GM12873 (cell line): ENCODE results near the gene KCNQ1OT1.

Source experiments
- TF ChIP-seq, protein P1 (sequence below): IDR thresholded peaks from 2 replicates; pipeline ENCODE4 v1.5.1; 2012; ENCODE audit warnings: low read depth, mild to moderate bottlenecking, moderate library complexity, low read length, control low read depth; ENCODE audit not compliant: insufficient read depth; ENCODE audit errors: missing control alignments

The KCNQ1OT1 gene

DNA sequence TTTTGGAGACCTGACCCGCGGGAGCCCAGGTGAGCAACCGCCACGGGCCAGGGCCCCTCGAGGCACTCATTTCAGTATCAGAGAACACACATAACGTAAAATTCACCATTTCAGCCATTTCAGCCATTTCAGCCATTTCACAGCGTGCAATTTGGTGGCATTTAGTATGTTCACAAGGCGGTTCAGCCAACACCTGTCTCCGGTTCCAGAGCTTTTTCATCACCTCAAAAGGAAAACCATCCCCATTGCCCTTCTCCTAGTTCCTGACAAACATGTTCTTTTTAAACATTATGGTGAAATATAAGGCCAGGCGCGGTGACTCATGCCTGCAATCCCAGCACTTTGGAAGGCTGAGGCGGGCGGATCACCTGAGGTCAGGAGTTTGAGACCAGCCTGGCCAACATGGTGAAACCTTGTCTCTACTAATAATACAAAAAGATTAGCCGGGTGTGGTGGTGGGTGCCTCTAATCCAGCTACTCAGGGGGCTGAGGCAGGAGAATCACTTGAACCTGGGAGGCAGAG is 135.7 kb downstream of the KCNQ1OT1 start:
- TF ChIP-seq, protein P1, sequence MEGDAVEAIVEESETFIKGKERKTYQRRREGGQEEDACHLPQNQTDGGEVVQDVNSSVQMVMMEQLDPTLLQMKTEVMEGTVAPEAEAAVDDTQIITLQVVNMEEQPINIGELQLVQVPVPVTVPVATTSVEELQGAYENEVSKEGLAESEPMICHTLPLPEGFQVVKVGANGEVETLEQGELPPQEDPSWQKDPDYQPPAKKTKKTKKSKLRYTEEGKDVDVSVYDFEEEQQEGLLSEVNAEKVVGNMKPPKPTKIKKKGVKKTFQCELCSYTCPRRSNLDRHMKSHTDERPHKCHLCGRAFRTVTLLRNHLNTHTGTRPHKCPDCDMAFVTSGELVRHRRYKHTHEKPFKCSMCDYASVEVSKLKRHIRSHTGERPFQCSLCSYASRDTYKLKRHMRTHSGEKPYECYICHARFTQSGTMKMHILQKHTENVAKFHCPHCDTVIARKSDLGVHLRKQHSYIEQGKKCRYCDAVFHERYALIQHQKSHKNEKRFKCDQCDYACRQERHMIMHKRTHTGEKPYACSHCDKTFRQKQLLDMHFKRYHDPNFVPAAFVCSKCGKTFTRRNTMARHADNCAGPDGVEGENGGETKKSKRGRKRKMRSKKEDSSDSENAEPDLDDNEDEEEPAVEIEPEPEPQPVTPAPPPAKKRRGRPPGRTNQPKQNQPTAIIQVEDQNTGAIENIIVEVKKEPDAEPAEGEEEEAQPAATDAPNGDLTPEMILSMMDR: no peak

DNA sequence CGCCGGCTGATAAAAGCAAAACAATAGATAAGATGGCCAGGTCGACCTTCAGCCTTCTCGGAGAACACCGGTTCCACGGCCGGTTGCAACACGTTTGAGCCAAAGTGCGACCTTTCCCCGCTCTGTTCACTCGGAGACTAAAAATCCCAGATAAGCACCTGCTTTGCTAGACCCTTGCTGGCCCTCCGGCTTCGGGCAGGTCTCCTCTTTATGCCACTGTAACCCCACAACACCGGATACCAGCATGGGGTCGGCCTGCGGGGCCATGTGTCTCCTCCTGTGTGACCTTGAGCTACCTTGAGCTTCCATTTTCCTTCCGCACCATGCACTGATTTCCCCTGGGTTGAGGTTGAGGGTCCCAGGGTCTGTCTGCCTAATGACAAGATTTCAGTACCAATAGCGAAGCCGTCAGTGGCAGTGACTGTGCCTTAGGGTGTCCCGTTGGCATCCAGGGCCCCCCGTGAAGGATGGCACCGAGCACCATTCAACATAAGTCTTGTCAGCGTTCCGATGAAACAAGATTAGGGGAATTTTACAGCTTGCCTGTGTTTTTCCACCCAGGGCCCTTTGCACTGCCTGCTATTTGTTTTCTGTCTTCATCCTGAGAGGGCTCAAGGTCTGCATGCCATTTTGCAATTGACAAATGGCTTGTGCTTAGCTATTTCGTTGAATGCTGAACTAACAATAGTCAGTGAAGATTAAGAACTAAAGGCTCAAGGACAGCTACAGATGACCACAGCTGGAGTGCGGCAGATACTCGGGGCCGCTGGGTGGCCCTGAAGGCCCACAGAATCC is 136.4 kb downstream of the KCNQ1OT1 start:
- TF ChIP-seq, protein P1: no peak

DNA sequence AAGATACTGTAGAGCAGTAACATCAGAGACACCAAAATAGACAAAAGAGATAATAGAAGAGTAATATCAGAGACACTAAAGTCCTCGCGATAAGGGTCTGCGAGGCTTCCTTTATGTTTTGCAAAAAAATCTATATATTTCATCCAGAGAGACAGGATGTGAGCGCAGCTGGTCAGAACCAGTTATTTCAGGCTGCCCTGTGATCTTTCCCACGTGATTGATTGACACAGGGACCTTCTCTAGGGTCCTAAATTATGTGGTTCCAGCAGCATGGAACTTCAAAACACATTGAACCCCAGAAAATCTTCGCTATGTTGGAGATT is 136.9 kb downstream of the KCNQ1OT1 start:
- TF ChIP-seq, protein P1: no peak

DNA sequence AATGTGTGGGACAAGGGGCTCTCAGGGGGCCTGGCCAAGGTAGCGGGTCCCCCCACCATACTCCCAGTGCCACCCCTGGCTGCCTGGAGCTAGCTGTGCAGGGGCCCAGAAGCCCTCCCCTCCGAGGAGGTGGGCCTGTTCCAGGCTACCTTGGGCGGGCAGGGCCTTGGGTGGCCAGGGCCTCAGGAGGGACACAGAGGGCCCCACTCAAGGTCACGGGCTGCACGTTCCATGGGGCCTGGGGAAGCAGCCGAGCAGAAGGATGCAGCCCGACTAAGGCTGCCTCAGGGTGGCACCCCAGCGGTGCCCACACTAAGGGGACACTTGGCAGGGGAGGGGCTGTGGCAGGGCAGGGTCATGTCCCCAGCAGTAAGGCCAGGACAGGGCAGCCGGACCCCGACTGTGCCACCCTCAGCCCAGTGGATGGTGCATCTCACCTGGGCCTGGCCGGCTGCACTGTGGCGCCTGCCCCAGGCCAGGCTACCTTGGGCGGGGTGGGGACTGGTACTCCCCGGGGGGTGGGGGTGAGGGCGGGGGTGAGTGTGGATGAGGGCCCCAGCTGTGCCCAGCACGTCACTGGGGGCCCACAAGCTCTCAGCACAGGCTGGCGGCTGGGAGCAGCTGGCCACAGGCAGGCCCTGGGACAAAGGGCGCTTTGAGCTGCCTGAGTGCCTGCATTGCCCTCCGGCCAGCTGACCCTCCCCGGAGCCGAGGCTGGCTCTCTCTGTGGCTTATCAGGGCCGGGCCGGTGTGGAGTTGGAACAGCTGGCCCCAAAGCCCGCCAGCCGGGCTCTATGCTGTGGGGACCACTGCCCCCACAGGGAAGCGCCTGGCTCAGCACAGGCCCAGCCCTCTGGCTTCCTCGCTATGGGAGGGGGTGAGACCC is 137.9 kb downstream of the KCNQ1OT1 start:
- TF ChIP-seq, protein P1: no peak

DNA sequence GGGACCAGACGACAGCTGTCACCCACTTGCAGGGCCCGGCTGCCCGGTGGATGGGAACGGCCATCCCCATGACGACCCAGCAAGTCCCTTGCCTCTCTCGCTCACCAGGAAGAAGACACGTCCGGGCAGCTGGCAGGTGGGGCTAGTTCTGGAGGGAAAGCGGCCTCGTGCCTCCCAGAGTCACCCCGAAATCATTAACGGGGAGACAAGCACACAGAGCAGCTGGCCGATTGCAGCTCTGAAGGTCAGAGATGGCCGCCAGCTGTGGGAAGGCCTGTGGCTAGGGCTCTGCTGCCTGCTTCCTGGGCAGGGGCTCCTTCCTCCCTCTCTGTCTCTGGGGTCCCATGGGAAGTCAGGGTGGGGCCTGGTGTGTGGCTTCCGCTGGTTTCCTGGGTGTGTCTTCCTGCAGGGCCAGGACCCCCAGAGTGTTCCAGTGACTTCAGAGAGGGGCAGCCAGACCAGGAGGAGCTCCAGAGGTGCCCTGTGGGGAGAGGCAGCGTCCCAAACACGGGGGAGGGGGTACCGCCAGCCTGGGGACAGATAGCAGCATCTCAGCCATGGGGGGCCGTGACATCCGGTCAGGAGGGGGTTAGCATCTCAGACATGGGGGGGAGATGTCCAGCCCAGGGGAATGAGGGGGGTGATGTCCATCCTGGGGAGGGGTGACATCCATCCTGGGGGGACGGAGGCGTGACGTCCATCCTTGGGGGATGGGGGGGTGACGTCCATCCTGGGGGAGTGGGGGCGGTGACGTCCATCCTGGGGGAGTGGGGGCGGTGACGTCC is 140.1 kb downstream of the KCNQ1OT1 start:
- TF ChIP-seq, protein P1: no peak

DNA sequence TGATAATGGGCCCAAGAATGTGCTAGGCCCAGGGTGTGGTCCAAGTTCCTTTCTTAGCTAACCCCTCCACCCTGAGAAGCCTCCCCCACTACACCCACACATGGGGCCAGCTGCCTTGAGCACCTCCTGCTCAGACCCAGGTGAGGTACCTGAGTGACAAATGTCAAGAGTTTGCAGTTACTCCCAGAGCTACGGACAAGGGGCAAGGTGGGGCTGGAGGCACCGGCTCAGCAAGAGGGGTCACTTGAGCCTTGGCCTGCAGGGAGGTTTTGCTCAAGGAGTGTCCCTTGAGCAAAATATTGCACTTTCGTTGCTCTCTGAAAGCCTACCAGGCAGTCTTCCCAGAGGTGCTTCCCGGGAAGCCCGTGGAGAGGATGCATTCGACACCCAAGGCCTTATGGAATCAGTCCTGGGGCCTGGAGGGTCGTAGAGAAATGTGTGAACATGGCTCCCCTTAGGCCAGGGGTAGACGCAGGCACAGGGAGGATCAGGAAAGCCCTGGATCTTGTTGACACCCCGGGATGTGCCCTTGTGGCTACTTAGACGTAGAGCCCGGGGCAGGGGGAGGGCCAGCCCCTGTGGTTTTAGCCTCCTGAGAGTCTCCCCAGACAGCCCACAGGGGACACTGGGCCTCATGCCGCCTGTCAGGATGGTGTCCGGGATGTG is 140.8 kb downstream of the KCNQ1OT1 start:
- TF ChIP-seq, protein P1: no peak
